GM19395 (cell line): ENCODE data around the gene SHLD3.
"Not testable (repeated sequence)": the region's sequence is repeated elsewhere in the genome, so short reads cannot be mapped to it uniquely, and the experiment has no call there.

Experiments
- ATAC-seq: cut with Tn5 transposase; IDR thresholded peaks from one replicate; pipeline ENCODE4 v1.9.1; 2021; ENCODE audit warnings: mild to moderate bottlenecking, moderate library complexity; ENCODE audit not compliant: unreplicated experiment

Gene SHLD3

GRCh38 chr5:65676056-65676455, 51.2 kb downstream of the SHLD3 start:
- not testable (repeated sequence) for ATAC-seq
